ENCODE data around the gene FAM163A.

Gene FAM163A

DNA sequence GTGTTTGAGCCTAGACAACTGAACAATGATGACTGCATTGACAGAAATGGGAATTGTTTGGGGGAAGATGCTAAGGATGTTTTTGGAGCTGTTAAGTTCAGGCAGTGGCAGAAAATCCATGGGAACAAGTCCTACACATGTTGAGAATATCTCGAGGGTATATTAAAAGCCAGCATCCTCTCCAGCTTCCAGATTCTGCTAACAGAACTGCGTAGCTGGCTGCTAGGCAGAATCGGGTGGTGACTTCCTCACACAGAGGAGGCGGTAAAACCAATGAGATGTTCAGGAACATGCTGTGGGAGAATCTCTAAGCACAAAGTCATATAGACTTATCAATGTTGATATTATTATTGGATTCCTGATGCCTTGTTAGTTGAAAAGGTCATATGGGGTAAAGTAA lies 14.8 kb downstream of the FAM163A start:
- H3K9ac ChIP-seq (ENCODE audit: insufficient read length): no peak overlapping the region
- no peaks in the 10 kb centered on the region for H3K9me3 ChIP-seq (ENCODE audit: low read depth, low read length)
- no peaks in the 10 kb centered on the region for H3K36me3 ChIP-seq (ENCODE audit: insufficient read depth, low read length)
- TF ChIP-seq FOXP2 (optimal IDR thresholded peaks at IDR 0.05; ENCODE audit: control extremely low read depth, extremely low read length, insufficient read depth) (no peak), POLR2AphosphoS5 (IDR thresholded peaks at IDR 0.05; ENCODE audit: borderline replicate concordance, low read depth, low read length) (no peak), EZH2 (IDR thresholded peaks at IDR 0.05) (no peak)
- H3K27ac ChIP-seq: no peak overlapping the region
- DNase-seq (ENCODE audit: low read depth, low spot score): no peak
- H3K4me3 ChIP-seq: no peak overlapping the region

DNA sequence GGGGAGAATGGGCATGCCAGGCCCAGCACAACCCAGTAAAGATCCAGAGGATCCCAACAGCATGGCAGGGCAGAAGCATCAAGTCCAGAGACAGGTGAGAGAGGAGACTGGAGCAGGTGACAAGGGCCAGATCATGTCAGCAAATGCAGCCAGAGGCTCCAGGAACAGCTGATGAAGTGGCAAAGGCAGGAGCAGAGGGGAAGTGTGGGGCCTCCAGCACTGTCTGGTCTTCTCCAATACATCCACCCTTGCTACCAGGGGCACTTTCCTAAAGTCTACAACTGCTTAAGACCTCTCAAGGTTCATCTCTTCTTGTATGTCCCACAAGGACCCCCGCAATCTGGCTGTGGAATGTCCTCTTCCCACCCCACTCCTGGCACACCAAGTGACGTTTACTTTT lies 17.4 kb downstream of the FAM163A start:
- H3K9me3 ChIP-seq (ENCODE audit: low read depth, low read length): no peaks in the 10 kb centered on the region
- no peak for DNase-seq (ENCODE audit: low read depth, low spot score)
- H3K4me3 ChIP-seq: no peak overlapping the region
- H3K27ac ChIP-seq: no peak overlapping the region
- TF ChIP-seq EZH2 (IDR thresholded peaks at IDR 0.05) (no peak), POLR2AphosphoS5 (IDR thresholded peaks at IDR 0.05; ENCODE audit: borderline replicate concordance, low read depth, low read length) (no peak)
- no peaks in the 10 kb centered on the region for H3K36me3 ChIP-seq (ENCODE audit: insufficient read depth, low read length)
- H3K9ac ChIP-seq (ENCODE audit: insufficient read length): no peak overlapping the region

DNA sequence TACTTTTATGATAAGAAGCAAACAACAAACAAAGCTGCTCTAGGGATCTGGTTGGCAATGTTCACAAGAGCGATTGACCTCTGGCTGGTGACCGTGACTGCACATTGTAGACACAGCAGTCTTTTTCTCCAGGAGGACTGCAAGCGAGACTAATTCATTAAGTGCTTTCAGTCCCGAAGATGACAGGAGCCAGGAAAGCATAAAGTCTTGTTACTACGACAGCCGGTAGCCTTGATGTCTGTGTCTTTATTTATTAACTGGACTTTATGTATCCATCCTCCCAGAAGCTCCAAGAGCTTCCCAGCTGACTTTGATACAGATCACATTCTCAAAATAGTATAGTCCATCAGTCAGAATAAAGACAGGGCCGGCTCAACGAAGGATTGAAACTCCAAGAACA lies 18.2 kb downstream of the FAM163A start:
- no peak overlapping the region for H3K4me3 ChIP-seq
- H3K36me3 ChIP-seq (ENCODE audit: insufficient read depth, low read length): no peaks in the 10 kb centered on the region
- H3K9me3 ChIP-seq (ENCODE audit: low read depth, low read length): no peaks in the 10 kb centered on the region
- TF ChIP-seq FOXP2 (optimal IDR thresholded peaks at IDR 0.05; ENCODE audit: control extremely low read depth, extremely low read length, insufficient read depth) (no peak), EZH2 (IDR thresholded peaks at IDR 0.05) (no peak), POLR2AphosphoS5 (IDR thresholded peaks at IDR 0.05; ENCODE audit: borderline replicate concordance, low read depth, low read length) (no peak)
- H3K27ac ChIP-seq: no peak overlapping the region
- DNase-seq (ENCODE audit: low read depth, low spot score): no peak
- H3K9ac ChIP-seq (ENCODE audit: insufficient read length): no peak overlapping the region

GRCh38 chr1:179761846-179762640 lies 19.0 kb downstream of the FAM163A start:
- Histone ChIP-seq H3K4me3 (no peak overlapping the region), H3K9me3 (ENCODE audit: low read depth, low read length) (no peaks in the 10 kb centered on the region), H3K27ac (no peak overlapping the region), H3K9ac (ENCODE audit: insufficient read length) (no peak overlapping the region), H3K36me3 (ENCODE audit: insufficient read depth, low read length) (no peaks in the 10 kb centered on the region)
- no peak for DNase-seq (ENCODE audit: low read depth, low spot score)
- no peak for TF ChIP-seq POLR2AphosphoS5 (IDR thresholded peaks at IDR 0.05; ENCODE audit: borderline replicate concordance, low read depth, low read length)
- TF ChIP-seq FOXP2 (optimal IDR thresholded peaks at IDR 0.05; ENCODE audit: control extremely low read depth, extremely low read length, insufficient read depth): no peak

GRCh38 chr1:179767177-179767581 lies 24.1 kb downstream of the FAM163A start:
- H3K9ac ChIP-seq (ENCODE audit: insufficient read length): no peak overlapping the region
- TF ChIP-seq EZH2 (IDR thresholded peaks at IDR 0.05) (no peak), FOXP2 (optimal IDR thresholded peaks at IDR 0.05; ENCODE audit: control extremely low read depth, extremely low read length, insufficient read depth) (no peak), POLR2AphosphoS5 (IDR thresholded peaks at IDR 0.05; ENCODE audit: borderline replicate concordance, low read depth, low read length) (no peak)

GRCh38 chr1:179767996-179768395 lies 24.9 kb downstream of the FAM163A start:
- H3K9ac ChIP-seq (ENCODE audit: insufficient read length): no peak overlapping the region
- no peaks in the 10 kb centered on the region for H3K36me3 ChIP-seq (ENCODE audit: insufficient read depth, low read length)
- H3K4me3 ChIP-seq: no peak overlapping the region
- DNase-seq (ENCODE audit: low read depth, low spot score): no peak
- H3K9me3 ChIP-seq (ENCODE audit: low read depth, low read length): no peaks in the 10 kb centered on the region
- no peak overlapping the region for H3K27ac ChIP-seq
- no peak for TF ChIP-seq EZH2 (IDR thresholded peaks at IDR 0.05)
- TF ChIP-seq POLR2AphosphoS5 (IDR thresholded peaks at IDR 0.05; ENCODE audit: borderline replicate concordance, low read depth, low read length): no peak
- TF ChIP-seq FOXP2 (optimal IDR thresholded peaks at IDR 0.05; ENCODE audit: control extremely low read depth, extremely low read length, insufficient read depth): no peak

More at GRCh38 chr1:179767177-179767581, 24.1 kb downstream of the FAM163A start:
- no peaks in the 10 kb centered on the region for H3K9me3 ChIP-seq (ENCODE audit: low read depth, low read length)
- H3K27ac ChIP-seq: no peak overlapping the region
- H3K4me3 ChIP-seq: no peak overlapping the region
- no peaks in the 10 kb centered on the region for H3K36me3 ChIP-seq (ENCODE audit: insufficient read depth, low read length)
- DNase-seq (ENCODE audit: low read depth, low spot score): no peak

DNA sequence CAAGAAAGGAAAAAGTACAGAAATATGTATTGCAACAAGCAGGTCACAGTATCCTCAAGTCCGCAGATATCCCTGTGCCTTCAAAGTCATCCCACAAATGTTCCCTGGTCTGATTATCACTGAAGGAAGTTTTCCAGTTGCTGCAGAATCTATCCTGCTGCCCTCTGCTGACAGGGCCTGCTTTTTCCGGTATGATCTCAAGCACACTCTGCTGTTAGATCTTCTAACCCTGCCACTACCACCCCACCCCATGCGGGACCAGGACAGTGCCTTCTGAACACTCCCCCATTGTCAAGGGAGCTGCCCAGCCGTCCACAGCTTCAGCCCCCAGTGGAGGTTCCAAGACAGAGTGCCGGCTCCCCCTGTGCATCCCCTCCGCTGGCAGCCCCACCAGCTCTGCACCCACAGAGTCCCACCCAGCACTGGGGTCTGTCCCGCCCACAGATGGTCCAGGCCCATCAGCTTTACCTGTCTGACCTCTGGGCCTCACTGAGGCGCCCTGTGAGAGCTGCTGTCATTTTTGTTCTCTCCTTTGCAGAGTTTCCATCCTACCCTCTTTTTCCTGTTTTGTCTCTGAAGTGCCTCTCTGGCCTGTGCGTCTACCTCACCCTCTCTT lies 27.9 kb downstream of the FAM163A start:
- Histone ChIP-seq H3K9me3 (ENCODE audit: low read depth, low read length) (no peaks in the 10 kb centered on the region), H3K36me3 (ENCODE audit: insufficient read depth, low read length) (no peaks in the 10 kb centered on the region), H3K27ac (no peak overlapping the region), H3K4me3 (no peak overlapping the region), H3K9ac (ENCODE audit: insufficient read length) (no peak overlapping the region)
- no peak for DNase-seq (ENCODE audit: low read depth, low spot score)
- TF ChIP-seq POLR2AphosphoS5 (IDR thresholded peaks at IDR 0.05; ENCODE audit: borderline replicate concordance, low read depth, low read length): no peak
- no peak for TF ChIP-seq FOXP2 (optimal IDR thresholded peaks at IDR 0.05; ENCODE audit: control extremely low read depth, extremely low read length, insufficient read depth)
- no peak for TF ChIP-seq EZH2 (IDR thresholded peaks at IDR 0.05)

- Histone ChIP-seq H3K9me3 (ENCODE audit: low read depth, low read length) (no peaks in the 10 kb centered on the region), H3K9ac (ENCODE audit: insufficient read length) (no peak overlapping the region), H3K4me3 (no peak overlapping the region), H3K36me3 (ENCODE audit: insufficient read depth, low read length) (no peaks in the 10 kb centered on the region), H3K27ac (no peak overlapping the region)
- no peak for TF ChIP-seq POLR2AphosphoS5 (IDR thresholded peaks at IDR 0.05; ENCODE audit: borderline replicate concordance, low read depth, low read length)
- no peak for TF ChIP-seq EZH2 (IDR thresholded peaks at IDR 0.05)
- no peak for TF ChIP-seq FOXP2 (optimal IDR thresholded peaks at IDR 0.05; ENCODE audit: control extremely low read depth, extremely low read length, insufficient read depth)
- no peak for DNase-seq (ENCODE audit: low read depth, low spot score)
These were observed 30.2 kb downstream of the FAM163A start for GRCh38 chr1:179773264-179773663.

All from SK-N-MC (cell line).